BJ (cell line): ENCODE data around the gene TJP3. TPM values are rescaled to one million over a fixed set of nuclear protein-coding genes. Genes with fewer than 3 reads are reported as not detected.

ENCODE experiments used
- CTCF ChIA-PET: fragments of 350-600 bp; formaldehyde crosslinking; extraction: SDS; loops from one replicate; lab custom pipeline; 2021; ENCODE audit warnings: antibody characterized with exemption, inconsistent platforms; lab: Yijun Ruan, JAX
- POLR2A ChIA-PET: fragments of 300-600 bp; sonication (Branson Sonifier 250); formaldehyde crosslinking; extraction: SDS; loops from one replicate; lab custom pipeline; 2021; ENCODE audit warnings: antibody characterized with exemption; lab: Charles Lee
- DNase-seq: peaks from one replicate; pipeline ENCODE4 v3.0.0-alpha.2; 2011; ENCODE audit warnings: low read depth
- H3K27me3 ChIP-seq: 2 replicates; pipeline ENCODE4 v1.6.0; 2011; ENCODE audit warnings: low read length; ENCODE audit not compliant: control insufficient read depth, insufficient read depth
- H3K36me3 ChIP-seq: 2 replicates; pipeline ENCODE4 v1.5.1; 2011; ENCODE audit warnings: low read length; ENCODE audit not compliant: control insufficient read depth, insufficient read depth
- H3K4me3 ChIP-seq: 2 replicates; pipeline ENCODE4 v1.5.1; 2011; ENCODE audit warnings: low read depth, mild to moderate bottlenecking, control low read depth, low read length
- polyA plus RNA-seq: library from polyadenylated mRNA; depleted of rRNA; stranded (reverse); fragments of >200 nt; gene quantifications from 2 replicates; pipeline ENCODE4 v1.2.3, GENCODE V29; 2011
- TF ChIP-seq, protein P1 (sequence below): IDR thresholded peaks from 2 replicates; pipeline ENCODE4 v1.5.1; 2011; ENCODE audit warnings: low read depth, mild to moderate bottlenecking, control low read depth, inconsistent platforms, low read length, moderate library complexity; ENCODE audit not compliant: insufficient read depth

Gene TJP3
- polyA plus RNA-seq, 1 experiment = not detected

DNA sequence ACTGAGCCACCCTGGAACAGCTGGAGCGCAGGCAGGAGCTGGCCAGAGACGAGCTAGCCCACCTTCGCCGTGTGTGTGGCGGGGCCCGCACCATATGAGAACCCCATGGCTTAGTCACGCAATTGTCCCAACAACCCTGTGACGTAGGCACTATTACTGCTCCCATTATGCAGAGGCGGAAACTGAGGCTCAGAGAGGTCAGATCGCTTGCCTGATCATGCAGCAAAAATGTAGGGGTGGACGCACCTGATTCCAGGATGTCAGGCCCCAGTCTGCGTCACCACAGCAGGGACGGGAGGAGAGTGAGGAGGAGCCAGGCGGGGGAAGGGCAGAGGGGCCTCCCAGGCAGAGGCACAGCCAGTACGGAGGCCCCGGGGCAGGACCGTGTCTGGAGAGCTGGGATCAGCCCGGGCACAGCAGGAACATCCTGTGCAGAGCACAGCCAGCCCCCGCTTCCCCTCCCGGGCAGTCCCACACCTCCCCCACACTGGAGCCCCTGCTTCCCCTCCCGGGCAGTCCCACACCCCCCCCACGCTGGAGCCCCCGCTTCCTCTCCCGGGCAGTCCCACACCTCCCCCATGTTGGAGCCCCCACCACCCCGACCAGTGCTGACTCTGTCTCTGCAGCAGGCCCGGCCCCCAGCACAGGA lies 24.7 kb upstream of the TJP3 start:
- no peak for DNase-seq
- TF ChIP-seq, protein P1, sequence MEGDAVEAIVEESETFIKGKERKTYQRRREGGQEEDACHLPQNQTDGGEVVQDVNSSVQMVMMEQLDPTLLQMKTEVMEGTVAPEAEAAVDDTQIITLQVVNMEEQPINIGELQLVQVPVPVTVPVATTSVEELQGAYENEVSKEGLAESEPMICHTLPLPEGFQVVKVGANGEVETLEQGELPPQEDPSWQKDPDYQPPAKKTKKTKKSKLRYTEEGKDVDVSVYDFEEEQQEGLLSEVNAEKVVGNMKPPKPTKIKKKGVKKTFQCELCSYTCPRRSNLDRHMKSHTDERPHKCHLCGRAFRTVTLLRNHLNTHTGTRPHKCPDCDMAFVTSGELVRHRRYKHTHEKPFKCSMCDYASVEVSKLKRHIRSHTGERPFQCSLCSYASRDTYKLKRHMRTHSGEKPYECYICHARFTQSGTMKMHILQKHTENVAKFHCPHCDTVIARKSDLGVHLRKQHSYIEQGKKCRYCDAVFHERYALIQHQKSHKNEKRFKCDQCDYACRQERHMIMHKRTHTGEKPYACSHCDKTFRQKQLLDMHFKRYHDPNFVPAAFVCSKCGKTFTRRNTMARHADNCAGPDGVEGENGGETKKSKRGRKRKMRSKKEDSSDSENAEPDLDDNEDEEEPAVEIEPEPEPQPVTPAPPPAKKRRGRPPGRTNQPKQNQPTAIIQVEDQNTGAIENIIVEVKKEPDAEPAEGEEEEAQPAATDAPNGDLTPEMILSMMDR = no peak
- Histone ChIP-seq H3K4me3 (no peak overlapping the region), H3K36me3 (peaks cover 13% of the 10 kb centered on the region), H3K27me3 (no peaks in the 10 kb centered on the region)
- ChIA-PET POLR2A (no interaction called here), CTCF (interaction anchor here (1.3 kb wide), 1 partner anchor 11 kb away, joined by 4 read pairs; no protein-coding TSS in a partner anchor)

DNA sequence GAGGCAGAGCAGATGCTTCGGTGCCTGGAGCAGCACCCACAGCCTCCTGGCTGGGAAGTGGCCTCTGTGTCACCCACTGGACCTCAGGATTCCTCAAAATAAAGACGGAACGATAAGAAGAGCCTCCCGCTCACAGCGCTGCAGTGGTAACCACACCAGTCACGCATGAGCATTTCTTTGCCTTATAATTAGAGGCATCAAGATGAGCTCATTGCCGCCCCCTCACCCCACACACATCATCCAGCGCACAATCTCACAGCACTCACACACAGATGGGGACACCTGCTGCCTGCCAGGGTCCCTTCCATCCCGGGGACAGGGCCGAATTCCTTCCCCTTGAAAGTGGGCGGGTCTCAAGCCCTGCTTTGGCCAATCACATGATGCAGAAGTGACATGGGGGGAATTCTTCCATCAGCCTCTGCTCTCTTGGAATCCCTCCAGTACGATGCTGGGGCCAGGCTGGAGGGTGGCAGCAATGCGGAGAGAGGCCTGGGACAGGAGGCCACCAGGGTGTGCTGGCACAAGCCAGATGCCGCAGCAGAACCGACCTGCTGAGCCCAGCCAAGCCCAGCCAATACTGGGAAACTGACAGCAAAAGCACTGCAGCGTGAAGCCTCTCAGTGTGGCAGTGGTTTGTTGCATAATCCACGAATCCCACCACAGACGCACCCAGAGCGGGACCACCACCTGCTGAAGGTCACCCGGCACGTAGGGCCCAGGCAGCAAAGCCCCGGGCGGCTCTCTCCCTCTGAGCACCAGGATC lies 23.9 kb upstream of the TJP3 start:
- no peak for DNase-seq
- TF ChIP-seq, protein P1 = no peak
- Histone ChIP-seq H3K27me3 (no peaks in the 10 kb centered on the region), H3K36me3 (peaks cover 13% of the 10 kb centered on the region), H3K4me3 (no peak overlapping the region)
- CTCF ChIA-PET = no interaction called here
- POLR2A ChIA-PET = no interaction called here

DNA sequence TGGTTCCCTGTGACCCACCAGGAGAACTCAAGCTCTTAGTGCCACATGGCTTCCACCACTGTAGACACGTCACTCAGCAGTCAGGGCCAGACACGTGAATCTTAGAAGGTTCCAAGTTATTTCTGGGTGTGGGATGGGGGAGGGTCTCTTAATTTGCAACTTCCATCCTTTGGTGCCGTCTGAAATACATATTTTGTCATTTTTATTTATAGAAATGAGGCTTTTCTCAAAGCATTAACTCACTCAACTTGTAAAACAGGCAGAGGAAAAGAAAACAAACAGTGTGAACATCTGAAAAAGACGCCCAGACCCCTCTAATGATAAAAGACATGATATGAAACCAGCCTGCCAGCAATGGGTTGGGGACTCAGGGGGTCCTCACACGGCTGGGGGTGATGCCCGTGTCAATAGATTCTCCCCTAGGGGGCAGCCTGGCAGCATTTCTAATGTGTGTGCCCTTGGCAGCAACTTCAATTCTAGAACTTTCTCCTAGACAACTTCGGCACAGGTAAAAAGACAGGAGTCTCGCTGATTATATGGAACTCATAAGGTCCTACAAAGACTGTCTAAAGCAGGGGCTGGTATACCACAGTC lies 23.3 kb upstream of the TJP3 start:
- no peaks in the 10 kb centered on the region for H3K27me3 ChIP-seq
- TF ChIP-seq, protein P1 = no peak
- DNase-seq = no peak
- no peak overlapping the region for H3K4me3 ChIP-seq
- peaks cover 8% of the 10 kb centered on the region for H3K36me3 ChIP-seq
- ChIA-PET CTCF (no interaction called here), POLR2A (no interaction called here)

DNA sequence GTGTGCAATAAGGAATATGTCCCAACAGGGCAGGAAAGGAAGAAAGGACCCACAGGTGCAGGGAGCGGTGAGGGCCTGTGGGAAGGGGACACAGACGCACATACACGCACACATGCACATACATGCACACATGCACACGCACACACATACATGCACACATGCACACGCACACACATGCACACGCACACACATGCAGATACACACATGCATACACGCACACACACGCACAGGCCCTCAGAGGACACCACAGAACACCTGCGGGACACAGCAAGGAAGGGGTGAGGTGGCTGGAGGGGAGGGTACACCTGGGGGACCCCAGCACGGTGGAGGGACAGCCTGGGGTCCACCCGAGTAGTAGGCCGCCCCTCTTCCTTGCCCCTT lies 20.8 kb upstream of the TJP3 start:
- no peak for DNase-seq
- POLR2A ChIA-PET = no interaction called here
- Histone ChIP-seq H3K36me3 (peaks cover 4% of the 10 kb centered on the region), H3K27me3 (no peaks in the 10 kb centered on the region), H3K4me3 (no peak overlapping the region)
- TF ChIP-seq, protein P1 = no peak
- CTCF ChIA-PET = interaction anchor here (1.5 kb wide), 1 partner anchor 20 kb away, joined by 5 read pairs; no protein-coding TSS in a partner anchor
